GM18502 (cell line): ENCODE data around the gene MLXIP.

ENCODE experiments used
- ATAC-seq: cut with Tn5 transposase; IDR thresholded peaks from one replicate; pipeline ENCODE4 v1.9.1; 2021; ENCODE audit warnings: mild to moderate bottlenecking; ENCODE audit not compliant: unreplicated experiment, poor library complexity

MLXIP gene

GRCh38 chr12:122141911-122142725 lies 63.6 kb downstream of the MLXIP start:
- ATAC-seq, result no peak

DNA sequence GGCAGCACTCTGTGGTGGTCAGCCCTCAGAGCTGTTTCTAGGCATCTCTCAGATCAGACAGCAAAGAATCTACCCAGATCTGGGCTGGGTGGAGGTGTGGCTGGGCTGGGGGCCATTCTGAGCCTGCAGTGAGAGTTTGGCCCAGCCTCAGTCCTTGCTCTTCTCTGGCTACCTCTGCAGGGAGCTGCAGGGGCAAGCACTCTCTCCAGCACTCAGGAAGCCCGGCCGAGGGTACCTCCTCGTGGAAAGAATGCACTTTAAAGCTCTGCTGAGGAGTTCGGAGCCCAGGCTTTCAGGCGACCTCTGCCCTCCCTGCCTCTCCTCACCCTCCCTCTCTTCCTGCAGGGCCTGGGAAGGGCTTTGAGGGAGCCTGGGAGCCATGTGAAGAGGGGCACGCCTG lies 64.3 kb downstream of the MLXIP start:
- no peak for ATAC-seq

- ATAC-seq, result no peak
Measured at GRCh38 chr12:122144885-122145284, 66.3 kb downstream of the MLXIP start.

- no peak for ATAC-seq
Measured at GRCh38 chr12:122145505-122146330, 67.2 kb downstream of the MLXIP start.

DNA sequence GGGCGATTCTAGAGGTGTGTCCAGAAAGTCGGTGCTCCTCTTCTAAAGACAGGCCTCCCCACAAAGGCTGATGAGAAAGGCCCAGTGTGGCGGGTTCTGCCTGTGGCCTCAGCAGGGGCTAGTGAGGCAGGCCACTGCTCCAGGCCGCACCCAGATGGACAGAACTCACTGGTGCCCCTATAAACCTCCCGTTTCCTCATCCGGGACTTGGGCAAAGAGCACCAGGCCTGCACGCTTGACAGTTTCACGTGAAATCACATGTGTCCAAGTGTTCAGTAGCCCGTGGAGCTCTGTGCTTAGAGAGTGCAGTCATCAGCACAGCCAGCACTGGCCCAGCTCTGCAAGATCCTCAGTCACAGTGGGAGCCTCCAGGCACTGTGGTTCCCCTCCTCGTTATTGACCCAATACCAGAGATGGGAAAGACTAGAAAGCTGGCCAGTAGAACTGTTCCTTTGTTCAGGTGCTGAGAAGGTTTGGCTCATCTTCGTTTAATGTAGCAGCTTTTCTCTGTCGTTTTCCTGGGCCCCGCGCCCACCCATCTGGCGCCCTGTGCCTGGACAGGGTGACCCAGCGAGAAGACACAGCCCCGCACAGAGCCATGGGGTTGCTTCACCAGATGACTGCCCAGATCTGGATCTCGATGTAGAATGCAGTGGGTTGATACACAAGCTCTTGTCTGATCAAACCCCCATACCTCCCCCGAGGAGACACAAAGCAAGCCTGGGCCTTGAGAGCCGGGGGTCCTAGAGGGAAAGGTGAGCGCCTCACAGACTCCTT lies 69.1 kb downstream of the MLXIP start:
- no peak for ATAC-seq

DNA sequence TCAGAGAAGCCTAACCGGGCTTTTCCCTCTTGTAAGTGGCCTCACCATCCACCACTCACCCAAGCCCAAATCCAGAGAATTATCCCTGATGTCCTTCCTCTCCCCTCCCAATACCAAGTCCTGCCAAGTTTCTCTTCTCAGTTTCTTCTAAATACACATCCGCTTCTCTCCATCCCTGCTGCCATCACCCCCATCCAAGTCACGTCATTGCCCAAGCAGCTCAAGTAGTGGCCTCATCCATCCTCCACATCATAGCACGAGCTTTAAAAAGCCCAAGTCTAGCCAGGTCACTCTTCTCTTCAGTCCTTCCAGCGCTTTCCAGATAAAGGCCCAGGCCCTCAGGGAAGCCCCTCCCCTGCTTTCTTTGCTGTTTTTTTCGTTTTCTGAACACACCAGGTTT lies 70.1 kb downstream of the MLXIP start:
- no peak for ATAC-seq

GRCh38 chr12:122150127-122150681 lies 71.6 kb downstream of the MLXIP start:
- no peak for ATAC-seq

- ATAC-seq, result no peak
Measured at GRCh38 chr12:122152754-122153153, 74.2 kb downstream of the MLXIP start.

GRCh38 chr12:122155705-122156104 lies 77.1 kb downstream of the MLXIP start:
- ATAC-seq, result no peak

DNA sequence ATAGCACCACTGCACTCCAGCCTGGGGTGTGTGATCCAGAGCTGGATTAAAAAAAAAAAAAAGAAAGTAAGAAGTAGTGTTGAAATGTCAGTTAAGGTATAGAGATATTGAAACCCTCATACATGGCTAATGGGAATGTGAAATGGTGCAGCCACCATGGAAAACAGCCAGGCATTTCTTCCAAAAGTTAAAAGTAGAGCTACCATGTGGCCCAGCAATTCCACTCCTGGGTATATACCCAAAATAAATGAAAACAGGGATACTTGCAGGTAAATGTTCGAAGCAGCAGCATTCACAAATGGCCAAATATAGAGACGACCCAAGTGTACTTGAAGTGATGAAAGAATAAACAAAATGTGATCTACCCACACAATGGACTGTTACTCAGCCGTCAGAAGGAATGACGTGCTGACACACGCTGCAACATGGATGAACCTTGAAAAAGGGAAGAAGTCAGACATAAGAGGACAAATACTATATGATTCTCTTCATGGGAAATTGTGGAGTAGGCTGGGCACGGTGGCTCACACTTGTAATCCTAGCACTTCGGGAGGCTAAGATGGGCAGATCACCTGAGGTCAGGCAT lies 80.2 kb downstream of the MLXIP start:
- ATAC-seq, result no peak

DNA sequence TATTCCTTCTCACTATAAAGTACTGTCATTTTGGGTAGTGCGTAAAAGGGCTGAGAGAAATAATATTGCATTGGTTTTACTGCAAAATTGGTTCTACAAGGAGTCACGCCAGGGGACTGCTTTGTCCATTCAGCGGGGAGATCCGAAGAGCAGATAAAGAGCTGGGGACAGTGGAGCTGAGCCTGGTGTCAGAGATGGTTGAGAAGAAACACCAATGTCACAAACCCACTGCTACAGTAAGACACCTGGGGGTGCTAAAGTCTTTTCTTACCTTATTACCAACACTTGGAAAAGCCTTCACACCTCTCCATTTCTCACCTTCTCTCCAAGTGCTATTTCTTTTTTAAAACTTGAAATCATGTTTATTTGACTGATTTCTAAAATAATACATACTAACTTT lies 81.3 kb downstream of the MLXIP start:
- no peak for ATAC-seq

DNA sequence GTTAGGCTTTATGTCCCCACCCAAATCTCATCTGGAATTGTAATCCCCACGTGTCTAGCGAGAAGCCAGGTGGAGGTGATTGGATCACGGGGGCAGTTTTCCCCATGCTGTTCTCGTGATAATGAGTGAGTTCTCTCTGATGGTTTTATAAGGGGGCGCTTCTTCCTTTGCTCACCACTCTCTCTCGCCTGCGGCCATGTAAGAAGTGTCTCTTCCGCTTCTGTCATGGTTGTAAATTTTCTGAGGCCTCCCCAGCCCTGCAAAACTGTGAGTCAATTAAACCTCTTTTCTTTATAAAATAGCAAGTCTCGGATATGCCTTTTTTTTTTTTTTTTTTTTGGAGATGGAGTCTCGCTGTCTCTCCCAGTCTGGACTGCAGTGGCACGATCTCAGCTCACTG lies 82.2 kb downstream of the MLXIP start:
- no peak for ATAC-seq

DNA sequence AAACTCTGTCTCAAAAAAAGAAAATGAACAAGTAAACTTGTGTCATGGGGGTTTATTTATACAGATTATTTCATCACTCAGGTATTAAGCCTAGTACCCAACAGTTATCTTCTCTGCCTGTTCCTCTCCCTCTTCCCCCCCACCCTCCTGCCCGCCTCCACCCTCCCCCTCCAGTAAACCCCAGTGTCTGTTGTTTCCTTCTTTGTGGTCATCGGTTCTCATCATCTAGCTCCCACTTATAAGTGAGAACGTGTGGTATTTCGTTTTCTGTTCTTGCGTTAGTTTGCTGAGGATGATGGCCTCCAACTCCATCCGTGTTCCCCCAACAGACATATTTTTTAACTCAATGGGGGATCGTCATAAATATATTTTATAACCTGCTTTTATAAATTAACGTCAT lies 83.1 kb downstream of the MLXIP start:
- ATAC-seq, result no peak

DNA sequence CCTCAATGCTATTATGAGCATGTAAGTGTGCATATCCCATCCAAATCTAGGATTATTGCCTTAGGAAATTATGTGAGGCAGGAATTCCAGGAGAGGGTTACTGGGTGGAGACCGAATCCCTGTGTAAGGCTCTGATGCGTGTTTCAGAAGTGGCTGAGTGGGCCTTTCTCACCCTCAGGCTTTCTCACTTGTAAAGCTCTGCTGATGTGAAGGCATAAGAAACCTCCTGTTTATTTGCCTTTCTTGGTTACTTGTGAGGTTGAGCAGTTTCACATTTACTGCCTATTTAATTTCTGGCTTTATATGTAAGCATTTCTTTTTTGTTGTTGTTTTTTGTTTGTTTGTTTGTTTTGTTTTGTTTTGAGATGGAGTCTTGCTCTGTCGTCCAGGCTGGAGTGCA lies 84.4 kb downstream of the MLXIP start:
- ATAC-seq, result no peak

DNA sequence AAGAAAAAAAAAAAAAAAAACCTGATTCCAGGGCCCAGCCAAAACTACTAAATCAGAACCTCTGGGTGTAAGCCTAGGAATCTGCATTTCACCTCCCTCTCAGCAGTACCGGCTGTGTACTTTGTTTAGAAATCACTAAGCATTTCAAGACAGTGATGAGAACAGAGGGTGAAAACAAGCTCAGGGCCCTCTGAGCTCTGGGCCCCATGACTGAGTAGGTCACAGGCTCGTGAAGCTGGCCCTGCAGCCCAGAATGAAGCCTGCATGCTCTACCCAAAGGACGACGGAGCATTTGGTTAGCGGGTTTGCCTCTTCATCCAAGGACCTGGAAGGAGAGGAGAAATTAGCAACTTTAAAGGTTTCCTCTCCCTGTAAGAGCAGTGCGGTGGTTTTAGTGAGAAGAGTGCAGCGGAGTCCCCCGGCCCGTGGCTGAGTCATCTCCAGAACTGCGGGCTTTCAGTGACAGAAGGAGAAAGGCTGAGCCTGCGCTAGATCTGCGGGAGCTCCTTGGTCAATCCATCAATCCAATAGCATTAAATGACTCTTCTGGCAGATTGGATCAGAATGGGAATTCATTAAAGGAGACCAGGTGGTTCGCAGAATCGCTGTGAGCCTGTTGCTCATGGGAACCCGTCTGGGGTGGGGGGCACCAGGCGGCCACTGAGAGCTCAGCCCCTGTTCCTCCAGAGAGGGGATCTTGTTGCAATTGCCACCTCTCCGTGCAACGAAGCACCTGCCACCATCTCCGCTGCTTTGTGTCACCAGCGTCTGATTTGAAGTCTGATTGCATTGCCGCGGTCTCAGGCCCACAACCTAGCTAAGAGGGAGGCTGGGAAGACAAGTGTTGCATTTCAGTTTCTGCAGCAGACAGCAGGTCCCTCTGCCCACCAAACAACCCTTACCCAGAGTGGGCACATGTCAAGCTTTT lies 88.1 kb downstream of the MLXIP start:
- peak; percentile 72 for ATAC-seq

DNA sequence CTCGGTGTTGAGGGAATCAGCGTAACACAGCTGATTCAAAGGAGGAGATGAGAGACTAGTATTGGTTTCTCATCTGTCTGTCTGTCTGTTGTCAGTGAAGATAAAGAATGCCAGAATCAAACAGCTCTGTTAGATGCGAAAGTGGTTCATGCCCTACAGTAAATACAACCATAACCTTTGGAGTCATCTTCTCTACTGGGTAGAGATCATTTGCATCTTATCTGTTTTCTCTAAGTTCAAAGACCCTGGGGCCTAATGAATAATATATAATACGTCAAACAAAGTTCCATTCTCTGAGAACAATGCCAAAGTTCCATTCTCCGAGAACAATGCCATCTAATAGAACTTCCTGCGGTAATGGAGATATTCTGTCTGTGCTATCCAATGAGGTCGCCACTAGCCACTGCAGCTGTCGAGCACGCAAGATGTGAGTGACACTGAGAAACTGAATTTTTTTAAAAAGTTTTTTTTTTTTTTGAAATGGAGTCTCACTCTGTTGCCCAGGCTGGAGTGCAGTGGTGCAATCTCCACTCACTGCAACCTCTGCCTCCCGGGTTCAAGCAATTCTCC lies 88.9 kb downstream of the MLXIP start:
- no peak for ATAC-seq

DNA sequence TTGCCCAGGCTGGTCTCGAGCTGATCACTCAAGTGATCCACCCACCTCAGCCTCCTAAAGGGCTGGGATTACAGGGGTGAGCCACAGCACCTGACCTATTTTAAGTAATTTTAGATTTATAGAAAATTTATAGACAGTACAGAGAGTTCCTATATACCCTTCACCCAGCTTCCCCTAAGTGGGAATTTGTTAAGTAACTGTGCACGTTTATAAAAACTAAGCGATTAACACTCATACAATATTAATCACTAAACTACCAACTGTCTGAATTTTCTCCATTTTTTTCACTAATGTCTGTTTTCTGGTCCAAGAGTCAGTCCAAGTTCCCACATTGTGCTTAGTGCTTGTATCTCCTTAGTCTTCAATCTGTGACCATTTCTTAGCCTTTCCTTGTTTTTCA lies 89.9 kb downstream of the MLXIP start:
- no peak for ATAC-seq

GRCh38 chr12:122171399-122171798 lies 92.8 kb downstream of the MLXIP start:
- no peak for ATAC-seq
